ENCODE data around the gene ATXN7.
A peak's percentile ranks its signal among the peaks of the same experiment; 100 is the strongest.

ATXN7 gene

GRCh38 chr3:64016941-64017620 is 153.4 kb downstream of the ATXN7 start:
- no peak for DNase-seq (ENCODE audit: low read depth in 2 of 3, low spot score in 2 of 3)

GRCh38 chr3:64019271-64019670 is 155.6 kb downstream of the ATXN7 start:
- no peak for DNase-seq (ENCODE audit: low read depth in 2 of 3, low spot score in 2 of 3)

- no peak for DNase-seq (ENCODE audit: low read depth in 2 of 3, low spot score in 2 of 3)
Measured at GRCh38 chr3:64019879-64020278, 156.2 kb downstream of the ATXN7 start.

- DNase-seq (ENCODE audit: low read depth in 2 of 3, low spot score in 2 of 3): no peak
Measured at GRCh38 chr3:64021922-64022321, 158.3 kb downstream of the ATXN7 start.

GRCh38 chr3:64022451-64023186 is 159.0 kb downstream of the ATXN7 start:
- DNase-seq (ENCODE audit: low read depth in 2 of 3, low spot score in 2 of 3): no peak

- DNase-seq (ENCODE audit: low read depth in 2 of 3, low spot score in 2 of 3): peak; percentile 82 to 91 (median 91)
Measured at GRCh38 chr3:64023187-64023860, 159.7 kb downstream of the ATXN7 start, which contains the start of gene PSMD6. Gene PSMD6 (minus strand): TSS chr3:64023494. CDS start chr3:64023419, 75 bp downstream.

- no peak for DNase-seq (ENCODE audit: low read depth in 2 of 3, low spot score in 2 of 3)
Measured at GRCh38 chr3:64023861-64024223, 160.2 kb downstream of the ATXN7 start.

- no peak for DNase-seq (ENCODE audit: low read depth in 2 of 3, low spot score in 2 of 3)
Measured at GRCh38 chr3:64026346-64026745, 162.7 kb downstream of the ATXN7 start.

- no peak for DNase-seq (ENCODE audit: low read depth in 2 of 3, low spot score in 2 of 3)
Measured at GRCh38 chr3:64027658-64028057, 164.0 kb downstream of the ATXN7 start.

GRCh38 chr3:64028754-64029153 is 165.1 kb downstream of the ATXN7 start:
- no peak for DNase-seq (ENCODE audit: low read depth in 2 of 3, low spot score in 2 of 3)

- no peak for DNase-seq (ENCODE audit: low read depth in 2 of 3, low spot score in 2 of 3)
Measured at GRCh38 chr3:64029287-64029686, 165.6 kb downstream of the ATXN7 start.

- peak; percentile 46 to 58 (median 54) for DNase-seq (ENCODE audit: low read depth in 2 of 3, low spot score in 2 of 3)
Measured at GRCh38 chr3:64030741-64031140, 167.1 kb downstream of the ATXN7 start.

- no peak for DNase-seq (ENCODE audit: low read depth in 2 of 3, low spot score in 2 of 3)
Measured at GRCh38 chr3:64031540-64032508, 168.2 kb downstream of the ATXN7 start.

GRCh38 chr3:64033069-64033468 is 169.4 kb downstream of the ATXN7 start:
- no peak for DNase-seq (ENCODE audit: low read depth in 2 of 3, low spot score in 2 of 3)

GRCh38 chr3:64037084-64037483 is 173.4 kb downstream of the ATXN7 start:
- no peak for DNase-seq (ENCODE audit: low read depth in 2 of 3, low spot score in 2 of 3)

GRCh38 chr3:64038253-64038767 is 174.6 kb downstream of the ATXN7 start:
- no peak for DNase-seq (ENCODE audit: low read depth in 2 of 3, low spot score in 2 of 3)

- DNase-seq (ENCODE audit: low read depth in 2 of 3, low spot score in 2 of 3): no peak
Measured at GRCh38 chr3:64039332-64039731, 175.7 kb downstream of the ATXN7 start.

GRCh38 chr3:64039981-64040733 is 176.5 kb downstream of the ATXN7 start:
- no peak for DNase-seq (ENCODE audit: low read depth in 2 of 3, low spot score in 2 of 3)

GRCh38 chr3:64042952-64043351 is 179.3 kb downstream of the ATXN7 start:
- DNase-seq (ENCODE audit: low read depth in 2 of 3, low spot score in 2 of 3): no peak

- no peak for DNase-seq (ENCODE audit: low read depth in 2 of 3, low spot score in 2 of 3)
Measured at GRCh38 chr3:64046592-64046991, 182.9 kb downstream of the ATXN7 start.
